K562 (cell line): ENCODE measurements around the gene CORO6. TPM values are rescaled to one million over a fixed set of nuclear protein-coding genes. Genes with fewer than 3 reads are reported as not detected.

Experiments
- ATAC-seq: fragments of 200-7000 bp; cut with Tn5 transposase; 3 replicates; pipeline ENCODE4 v1.9.1; 2020; ENCODE audit warnings: moderate library complexity
- BruUV-seq: library from RNA; stranded (reverse); fragments of 400-500 nt; replicated peaks from 2 replicates; lab custom pipeline; 2021; lab: Mats Ljungman, UMichigan
- CTCF ChIA-PET: fragments of 300-600 bp; formaldehyde crosslinking; extraction: SDS; loops from one replicate; lab custom pipeline; 2021; ENCODE audit warnings: low intra/inter-chr PET ratio; lab: Yijun Ruan, JAX
- POLR2A ChIA-PET: fragments of 300-600, 350-650 bp; sonication (Branson Sonifier 250); formaldehyde crosslinking; extraction: SDS; loops from one replicate; lab custom pipeline; 2021; ENCODE audit warnings: antibody characterized with exemption, inconsistent platforms; lab: Yijun Ruan, JAX
- DNase-seq, 4 experiments: peaks; one replicate each; pipeline versions ENCODE4 v3.0.0 to v3.0.0-alpha.2; 2011 to 2018; ENCODE audit warnings: low spot score in 3 of 4, mixed read lengths in 3 of 4; ENCODE audit errors: extremely low read depth in 1 of 4
- FAIRE-seq: peaks from 2 replicates; lab custom pipeline; 2011; peaks lifted over from hg19 to GRCh38; lab: Jason Lieb, UNC
- H2AFZ ChIP-seq: 2 replicates; pipeline ENCODE4 v1.6.0; 2011; ENCODE audit warnings: low read depth, low read length, control low read depth, inconsistent platforms
- H3K27ac ChIP-seq: fragments of 200-600 bp; 3 replicates; pipeline ENCODE4 v1.8.0; 2011; ENCODE audit warnings: low read depth, mild to moderate bottlenecking, control low read depth, inconsistent platforms, low read length, moderate library complexity, mixed read lengths; ENCODE audit errors: extremely low read depth
- H3K27me3 ChIP-seq, 2 experiments: fragments of 300-600 bp in 1 of 2; 2 replicates in 1 of 2; 3 replicates in 1 of 2; pipeline versions ENCODE4 v1.6.0 to v1.8.0; 2011; ENCODE audit warnings: inconsistent platforms in 2 of 2, low read length in 2 of 2, mild to moderate bottlenecking in 1 of 2, mixed read lengths in 1 of 2, moderate library complexity in 1 of 2; ENCODE audit not compliant: control insufficient read depth in 2 of 2, insufficient read depth in 2 of 2
- H3K36me3 ChIP-seq: fragments of 300-600 bp; 3 replicates; pipeline ENCODE4 v1.8.0; 2011; ENCODE audit warnings: mild to moderate bottlenecking, low read length, inconsistent platforms; ENCODE audit not compliant: control insufficient read depth, insufficient read depth
- H3K4me1 ChIP-seq, 2 experiments: fragments of 200-600 bp in 1 of 2; replicated peaks in 1 of 2; 2 replicates in 1 of 2; 3 replicates in 1 of 2; pipeline versions ENCODE4 v1.5.1 to v1.8.0; 2011; ENCODE audit warnings: inconsistent platforms in 2 of 2, low read length in 2 of 2, mild to moderate bottlenecking in 1 of 2, mixed read lengths in 1 of 2, moderate library complexity in 1 of 2; ENCODE audit not compliant: control insufficient read depth in 2 of 2, insufficient read depth in 2 of 2
- H3K4me2 ChIP-seq: 2 replicates; pipeline ENCODE4 v1.6.1; 2011; ENCODE audit warnings: low read length, control low read depth, inconsistent platforms, mixed read lengths; ENCODE audit not compliant: insufficient read depth
- H3K4me3 ChIP-seq: fragments of 200-600 bp; sonication (generic), shearing (Covaris generic); 2 replicates; pipeline ENCODE4 v1.5.1; 2016; ENCODE audit warnings: control low read depth, inconsistent platforms
- H3K79me2 ChIP-seq: fragments of 200-600 bp; 3 replicates; pipeline ENCODE4 v1.8.0; 2011; ENCODE audit warnings: low read length, inconsistent platforms; ENCODE audit not compliant: control insufficient read depth, insufficient read depth
- H3K9ac ChIP-seq, 2 experiments: 2 replicates each; pipeline versions ENCODE4 v1.6.0 to v1.6.1; 2011; ENCODE audit warnings: low read depth in 2 of 2, low read length in 2 of 2, control low read depth in 1 of 2, inconsistent platforms in 1 of 2, mild to moderate bottlenecking in 1 of 2, mixed read lengths in 1 of 2; ENCODE audit not compliant: insufficient read depth in 1 of 2
- H3K9me1 ChIP-seq: one replicate; pipeline ENCODE4 v1.6.0; 2011; ENCODE audit warnings: inconsistent platforms, mild to moderate bottlenecking, low read length, moderate library complexity; ENCODE audit not compliant: control insufficient read depth, insufficient read depth
- H3K9me3 ChIP-seq: replicated peaks from 2 replicates; pipeline ENCODE4 v1.5.1; 2011; ENCODE audit warnings: low read depth, low read length, inconsistent platforms; ENCODE audit not compliant: control insufficient read depth, insufficient read depth
- H4K20me1 ChIP-seq: replicated peaks from 2 replicates; pipeline ENCODE4 v1.6.1; 2011; ENCODE audit warnings: low read length, inconsistent platforms, mixed read lengths; ENCODE audit not compliant: control insufficient read depth, insufficient read depth
- DNMT1 ChIP-seq: fragments of 450-650 bp; IDR thresholded peaks from 2 replicates; pipeline ENCODE4 v1.6.1; 2016; ENCODE audit warnings: antibody characterized with exemption, mild to moderate bottlenecking
- ELK1 ChIP-seq: sonication (generic); formaldehyde crosslinking; IDR thresholded peaks from 2 replicates; pipeline ENCODE4 v1.8.1; 2022; ENCODE audit warnings: missing genetic modification reagents
- ETV1 ChIP-seq: fragments of 450-650 bp; conservative IDR thresholded peaks from 2 replicates; pipeline ENCODE4 v1.6.1; 2016; ENCODE audit warnings: missing genetic modification characterization, control low read depth, low read depth, missing compliant biosample characterization
- MLLT1 ChIP-seq, 2 experiments: fragments of 450-650 bp; IDR thresholded peaks; 2 replicates each; pipeline ENCODE4 v1.6.1; 2016
- NFIC ChIP-seq: fragments of 450-650 bp; IDR thresholded peaks from 2 replicates; pipeline ENCODE4 v1.6.1; 2017; ENCODE audit warnings: mild to moderate bottlenecking, inconsistent platforms
- TARDBP ChIP-seq: fragments of 450-650 bp; IDR thresholded peaks from 2 replicates; pipeline ENCODE4 v1.6.1; 2016
- WGBS: fragments of 100-300 bp; shearing (Covaris generic); methylation state at CpG from one replicate; pipeline ENCODE4 v1.1.6; 2016; ENCODE audit warnings: low coverage, mixed read lengths; ENCODE audit not compliant: insufficient coverage; ENCODE audit errors: missing lambda C conversion rate; 5-methylcytosine and 5-hydroxymethylcytosine counted together
- in situ Hi-C: fragments of 300-500 bp; cut with MboI; formaldehyde crosslinking; loops from 4 replicates; pipeline ENCODE4 v1.15.0; 2018; ENCODE audit warnings: inconsistent platforms, mixed read lengths
- intact Hi-C: fragments of 100-400 bp; cut with micrococcal nuclease; formaldehyde crosslinking; loops from 2 replicates; pipeline ENCODE4 v1.14.2; 2022
- polyA plus RNA-seq, 8 experiments: library from polyadenylated mRNA; depleted of rRNA in 4 of 8; stranded (reverse) in 5 of 8; unstranded in 3 of 8; fragments of >200 nt; fragmentation: Nextera tagmentation in 2 of 8; fragmentation: Illumina TruSeq in 1 of 8; extraction: Ambion mirVana in 2 of 8; extraction: Trizol in 1 of 8; gene quantifications; 2 replicates each; pipeline versions ENCODE4 v1.2.1 to v1.2.3, GENCODE V29; 2011 to 2014; ENCODE audit warnings: inconsistent platforms in 1 of 8, missing spikeins in 1 of 8
- total RNA-seq, 7 experiments: library from RNA; depleted of rRNA in 6 of 7; stranded (reverse); fragments of >200 nt in 6 of 7; fragmentation: Illumina TruSeq in 2 of 7; extraction: Trizol in 2 of 7; gene quantifications; 2 replicates each; pipeline versions ENCODE4 v1.2.1 to v1.2.3, GENCODE V29; 2011 to 2021; ENCODE audit warnings: low replicate concordance in 1 of 7

Gene CORO6
- total and polyA plus RNA-seq, 9 of the 15 experiments (the other 6 are each of a cell fraction or from before 2014, with no cell fraction given), result 0.04 to 11.9 (median 2.4) TPM

- BruUV-seq, result no TSS peak
- H3K9me3 ChIP-seq, result no peaks in the 10 kb centered on the region
- H3K9me1 ChIP-seq, result peaks cover 2% of the 10 kb centered on the region
- no peak overlapping the region for H3K27ac ChIP-seq
- H3K4me1 ChIP-seq, result peaks cover 12 to 46% of the 10 kb centered on the region in 2 experiments
- DNase-seq (no peak), ATAC-seq (no peak), FAIRE-seq (no peak)
- in situ Hi-C loops (no loop called here), intact Hi-C loops (no loop called here)
- no peak for TF ChIP-seq TARDBP
- TF ChIP-seq MLLT1 (IDR thresholded peaks at IDR 0.05), result no peak
- no peak for TF ChIP-seq ELK1
- peak; percentile 56; the same call in 1 of the 2 replicates for TF ChIP-seq NFIC
- TF ChIP-seq ETV1, result no peak
- no peak for TF ChIP-seq DNMT1
- no peaks in the 10 kb centered on the region for H3K27me3 ChIP-seq
- ChIA-PET CTCF (no interaction called here), POLR2A (no interaction called here)
- no peak overlapping the region for H3K4me2 ChIP-seq
- H3K9ac ChIP-seq, result peak overlapping the region in 1 of 2 experiments; percentile 1; a peak in 2 of 4 replicates
- WGBS, result 81% methylated on average over 13 of the region's 16 CpGs
- no peak overlapping the region for H2AFZ ChIP-seq
- H3K36me3 ChIP-seq, result peaks cover 26% of the 10 kb centered on the region; the same call in 1 of the 3 replicates
- H3K79me2 ChIP-seq, result peaks cover 20% of the 10 kb centered on the region
- no peaks in the 10 kb centered on the region; the same call in 1 of the 2 replicates for H4K20me1 ChIP-seq
- no peak overlapping the region for H3K4me3 ChIP-seq
These were observed 39.1 kb downstream of the CORO6 start for GRCh38 chr17:29583324-29584248.
